Large intestine (tissue), 3 donors: ENCODE data around the gene GRIP1. TPM values are rescaled to one million over a fixed set of nuclear protein-coding genes. Genes with fewer than 3 reads are reported as not detected.

Source experiments
- DNase-seq, 2 donors: peaks; one replicate each; pipeline versions ENCODE4 v3.0.0 to v3.0.0-alpha.2; 2013
- H3K27ac ChIP-seq: one replicate; pipeline ENCODE4 v1.5.1; 2013; ENCODE audit warnings: low read length
- H3K27me3 ChIP-seq: 2 replicates; pipeline ENCODE4 v1.6.1; 2013; ENCODE audit warnings: low read length; ENCODE audit not compliant: control insufficient read depth, insufficient read depth
- H3K36me3 ChIP-seq: 2 replicates; pipeline ENCODE4 v1.6.1; 2013; ENCODE audit warnings: low read length; ENCODE audit not compliant: control insufficient read depth, insufficient read depth
- H3K4me1 ChIP-seq: one replicate; pipeline ENCODE4 v1.6.1; 2013; ENCODE audit warnings: low read length; ENCODE audit not compliant: control insufficient read depth, insufficient read depth
- H3K4me3 ChIP-seq: one replicate; pipeline ENCODE4 v1.5.1; 2013; ENCODE audit warnings: low read length
- H3K9me3 ChIP-seq: one replicate; pipeline ENCODE4 v1.6.1; 2013; ENCODE audit warnings: mild to moderate bottlenecking, low read depth, low read length, moderate library complexity; ENCODE audit not compliant: control insufficient read depth
- WGBS: methylation state at CpG from one replicate; pipeline ENCODE4 v1.1.5; 2013; ENCODE audit warnings: low lambda C conversion rate; ENCODE audit not compliant: insufficient coverage; 5-methylcytosine and 5-hydroxymethylcytosine counted together
- polyA plus RNA-seq: library from polyadenylated mRNA; unstranded; fragments of 120-200 nt; gene quantifications from one replicate; pipeline ENCODE4 v1.2.1, GENCODE V29; 2013

Gene GRIP1
- polyA plus RNA-seq, 1 donor: 6.7 TPM

DNA sequence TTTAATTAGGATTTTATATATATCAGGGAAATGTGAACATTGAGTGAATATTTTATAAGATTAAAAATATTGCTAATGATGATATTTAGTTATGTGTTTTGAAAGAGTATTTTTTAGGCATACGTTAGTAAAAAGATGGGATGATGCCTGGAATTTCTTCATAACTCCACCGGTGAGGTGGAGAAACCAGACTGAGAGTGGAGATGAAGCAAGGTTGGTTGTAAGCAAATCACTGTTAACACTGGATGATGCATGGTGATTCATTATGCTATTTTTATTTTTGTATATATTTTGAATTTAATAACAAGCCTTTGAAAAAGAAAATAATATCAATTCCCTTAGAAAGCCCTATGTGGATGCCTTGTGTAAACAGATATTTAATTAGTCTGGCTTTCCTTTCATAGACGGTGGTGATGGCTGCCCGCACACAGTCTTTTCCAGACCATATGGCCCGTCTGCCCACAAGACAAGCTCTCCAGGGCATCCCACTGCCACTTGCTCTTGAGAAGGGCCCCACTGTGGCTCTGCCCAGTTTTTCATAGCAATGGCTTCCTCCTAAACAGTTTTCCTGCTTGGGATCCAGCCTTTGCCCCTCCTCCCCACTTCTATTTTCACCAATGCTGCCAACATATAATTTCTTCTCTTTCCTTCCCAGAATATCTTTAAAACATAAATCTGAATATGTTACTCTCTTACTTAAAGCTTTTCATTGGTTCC, 281.1 kb downstream of the GRIP1 start:
- 100% methylated on average over 1 of the region's 5 CpGs for WGBS
- H3K27me3 ChIP-seq: no peaks in the 10 kb centered on the region
- no peak overlapping the region for H3K4me3 ChIP-seq
- no peak for DNase-seq
- H3K4me1 ChIP-seq: no peaks in the 10 kb centered on the region
- H3K36me3 ChIP-seq: no peaks in the 10 kb centered on the region
- H3K9me3 ChIP-seq: no peaks in the 10 kb centered on the region
- no peak overlapping the region for H3K27ac ChIP-seq

DNA sequence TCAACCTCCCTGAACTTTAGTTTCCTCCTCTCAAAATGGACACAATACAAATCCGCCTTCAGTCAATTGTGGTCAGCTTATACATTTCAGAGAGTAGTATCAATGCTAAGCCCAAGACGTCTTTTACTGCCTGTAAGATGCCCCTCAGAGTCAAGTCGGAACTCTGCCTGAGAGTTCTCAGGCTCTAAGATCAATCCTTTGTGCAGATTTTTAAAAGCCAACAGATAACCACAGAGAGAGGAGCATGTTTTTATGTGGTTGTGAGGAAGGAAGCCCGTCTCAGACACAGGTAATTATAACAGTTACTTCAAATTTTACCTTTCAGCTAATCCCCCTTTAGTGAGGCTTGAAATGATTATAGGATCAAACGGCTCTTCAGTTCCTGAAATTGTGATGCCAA, 285.0 kb downstream of the GRIP1 start:
- no peaks in the 10 kb centered on the region for H3K27me3 ChIP-seq
- no peak overlapping the region for H3K27ac ChIP-seq
- 40% methylated on average over 1 of the region's 5 CpGs for WGBS
- no peaks in the 10 kb centered on the region for H3K9me3 ChIP-seq
- DNase-seq: no peak
- no peaks in the 10 kb centered on the region for H3K36me3 ChIP-seq
- H3K4me1 ChIP-seq: no peaks in the 10 kb centered on the region
- no peak overlapping the region for H3K4me3 ChIP-seq

DNA sequence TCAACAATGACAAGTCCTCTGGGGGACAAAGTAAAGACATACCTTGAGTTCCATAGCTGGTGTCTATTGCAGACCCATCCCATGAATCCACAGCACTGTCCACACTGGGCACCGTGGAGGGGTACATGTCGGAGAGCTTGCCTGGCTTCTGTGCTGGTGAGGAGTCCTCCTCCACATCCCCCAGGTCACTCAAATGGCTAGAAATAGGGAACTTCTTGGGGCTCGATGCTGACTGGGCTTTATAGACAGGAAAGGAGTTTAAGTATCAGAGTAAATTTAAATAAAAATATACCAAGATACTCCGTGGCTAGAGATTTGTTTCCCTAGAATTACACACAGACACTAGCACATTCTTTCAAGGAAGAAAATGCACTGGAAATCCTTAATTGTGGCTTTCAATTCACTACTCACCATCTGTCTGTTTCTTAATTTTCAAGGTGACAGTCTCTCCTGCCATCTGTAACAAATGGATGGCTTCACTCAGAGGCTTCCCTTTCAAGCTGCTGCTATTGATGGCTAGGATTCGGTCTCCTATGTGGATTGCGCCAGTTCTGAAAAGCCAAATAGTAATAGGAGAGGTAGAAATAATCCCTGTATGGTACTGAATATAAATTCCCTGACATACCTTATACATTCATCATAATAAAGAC, 286.5 kb downstream of the GRIP1 start:
- WGBS: no CpG with 5 or more reads among the region's 6 CpGs
- H3K4me1 ChIP-seq: no peaks in the 10 kb centered on the region
- H3K9me3 ChIP-seq: no peaks in the 10 kb centered on the region

DNA sequence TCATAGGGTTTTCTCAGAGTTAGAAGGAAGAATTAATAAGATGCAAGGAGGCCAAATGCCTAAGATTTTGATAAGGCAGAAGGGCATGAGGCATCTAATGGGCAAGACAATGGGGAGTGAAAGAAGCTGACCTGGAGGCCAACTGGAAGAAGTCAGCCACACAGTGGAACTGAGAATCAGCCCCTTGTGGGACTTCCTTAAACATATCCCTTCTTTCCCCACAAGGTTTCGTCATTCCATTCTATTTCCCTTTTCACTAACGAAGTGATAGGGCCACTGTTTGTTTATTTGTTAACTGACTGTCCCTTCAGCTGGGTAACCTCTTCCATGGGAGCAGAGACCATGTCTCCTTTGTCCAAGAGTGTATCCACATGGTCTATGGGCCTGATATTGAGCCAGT, 290.4 kb downstream of the GRIP1 start:
- no peaks in the 10 kb centered on the region for H3K27me3 ChIP-seq
- DNase-seq: no peak
- H3K27ac ChIP-seq: no peak overlapping the region
- H3K4me3 ChIP-seq: no peak overlapping the region
- WGBS: no CpG with 5 or more reads among the region's 2 CpGs
- no peaks in the 10 kb centered on the region for H3K9me3 ChIP-seq
- no peaks in the 10 kb centered on the region for H3K4me1 ChIP-seq
- no peaks in the 10 kb centered on the region for H3K36me3 ChIP-seq

More for the DNA sequence above, 286.5 kb downstream of the GRIP1 start:
- no peak for DNase-seq
- Histone ChIP-seq H3K27me3 (no peaks in the 10 kb centered on the region), H3K27ac (no peak overlapping the region), H3K36me3 (no peaks in the 10 kb centered on the region), H3K4me3 (no peak overlapping the region)

DNA sequence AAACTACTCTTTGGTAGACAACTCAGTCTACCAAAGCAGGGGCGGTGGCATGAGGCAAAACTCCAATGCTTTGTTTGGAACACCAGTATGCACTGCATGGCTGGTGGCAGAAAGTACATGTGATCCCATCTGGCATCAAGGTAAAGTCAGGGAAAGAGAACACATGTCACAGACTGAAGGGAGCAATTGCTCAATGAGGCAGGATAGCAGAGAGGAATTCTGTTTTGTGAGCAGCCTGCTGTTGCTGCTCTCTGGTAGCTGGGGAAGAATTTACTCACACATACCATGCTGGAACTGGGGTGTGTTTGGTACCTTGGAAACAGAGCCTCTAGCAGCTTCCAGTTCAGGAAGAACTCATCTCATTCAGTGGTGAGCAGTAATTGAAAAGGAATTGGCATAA, 291.8 kb downstream of the GRIP1 start:
- Histone ChIP-seq H3K4me3 (no peak overlapping the region), H3K4me1 (no peaks in the 10 kb centered on the region), H3K27ac (no peak overlapping the region), H3K27me3 (no peaks in the 10 kb centered on the region), H3K36me3 (no peaks in the 10 kb centered on the region), H3K9me3 (no peaks in the 10 kb centered on the region)
- no CpG with 5 or more reads among the region's 1 CpG for WGBS
- no peak for DNase-seq

DNA sequence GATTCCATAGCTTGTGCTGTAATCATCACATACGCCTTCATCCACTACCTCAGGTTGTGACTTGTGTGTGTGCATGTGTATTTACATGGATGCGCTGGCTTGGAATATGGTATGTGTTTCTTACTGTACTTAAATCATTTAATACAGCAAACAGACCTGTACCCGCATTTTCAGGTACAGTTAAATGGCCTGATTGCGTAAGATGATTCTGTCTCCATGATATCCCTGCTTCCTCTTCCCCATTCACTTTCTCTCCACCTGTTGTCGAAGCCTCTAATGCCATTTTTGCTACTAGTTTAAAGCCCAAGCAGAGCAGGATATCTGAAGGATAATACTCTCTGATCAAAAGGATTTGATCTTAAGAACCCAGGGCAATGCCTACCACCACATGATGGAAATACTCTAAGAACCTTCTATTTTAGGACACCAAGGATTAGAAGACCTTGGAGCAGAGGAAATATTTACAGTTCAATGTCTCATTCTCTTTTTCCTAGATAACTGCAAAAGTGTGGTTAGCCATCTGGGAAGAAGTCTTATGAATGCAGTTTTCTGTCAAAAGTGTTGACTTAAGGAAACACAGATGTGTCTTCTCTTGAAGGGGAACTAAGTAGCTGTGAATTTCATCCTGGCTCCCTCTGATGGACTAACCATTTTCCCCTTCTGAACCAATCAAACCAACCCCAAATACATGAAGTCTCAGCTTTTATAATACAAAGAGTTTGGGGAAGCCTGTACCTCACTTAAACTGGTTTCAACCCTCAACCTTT, 297.9 kb downstream of the GRIP1 start:
- Histone ChIP-seq H3K27me3 (no peaks in the 10 kb centered on the region), H3K27ac (no peak overlapping the region), H3K4me1 (no peaks in the 10 kb centered on the region), H3K4me3 (no peak overlapping the region), H3K36me3 (no peaks in the 10 kb centered on the region), H3K9me3 (no peaks in the 10 kb centered on the region)
- DNase-seq: no peak
- WGBS: 100% methylated on average over 2 of the region's 5 CpGs

DNA sequence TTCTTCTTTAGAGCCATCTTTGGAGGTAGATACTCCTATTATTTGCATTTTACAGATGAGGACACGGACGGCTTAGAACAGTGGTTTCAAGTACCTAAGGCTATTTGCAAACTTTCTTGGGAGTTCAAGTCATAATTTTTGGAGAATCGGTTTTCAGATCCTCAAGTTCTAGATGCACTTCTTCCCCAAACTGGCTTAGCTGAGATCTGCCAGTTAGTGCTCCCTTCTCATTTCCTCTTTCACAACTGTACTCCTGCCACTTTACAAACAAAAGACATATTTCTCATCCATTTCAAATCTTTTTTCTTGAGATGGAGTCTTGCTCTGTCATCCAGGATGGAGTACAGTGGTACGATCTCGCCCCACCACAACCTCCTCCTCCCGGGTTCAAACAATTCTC, 299.3 kb downstream of the GRIP1 start:
- H3K27me3 ChIP-seq: no peaks in the 10 kb centered on the region
- 100% methylated on average over 1 of the region's 6 CpGs for WGBS

DNA sequence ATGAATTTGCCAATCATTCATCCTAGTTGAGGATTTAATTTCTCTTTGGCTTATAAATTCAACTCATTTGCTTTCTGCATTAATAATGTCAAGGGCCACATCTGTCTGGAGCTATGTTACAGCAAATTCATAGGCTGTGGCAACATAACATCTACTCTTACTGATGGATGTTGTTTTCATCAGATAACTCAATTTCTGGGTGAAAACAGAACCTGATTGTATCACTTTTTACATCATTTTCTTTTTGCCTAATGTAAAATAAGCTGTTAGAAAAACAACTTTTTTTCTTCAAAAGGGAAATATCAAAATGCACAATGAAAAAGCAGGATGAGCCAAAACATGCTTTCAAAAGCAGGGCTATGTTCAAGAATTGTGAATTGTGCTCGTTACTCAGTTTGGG, 303.3 kb downstream of the GRIP1 start:
- Histone ChIP-seq H3K27me3 (no peaks in the 10 kb centered on the region), H3K9me3 (no peaks in the 10 kb centered on the region), H3K27ac (no peak overlapping the region), H3K4me1 (no peaks in the 10 kb centered on the region), H3K36me3 (no peaks in the 10 kb centered on the region), H3K4me3 (no peak overlapping the region)
- 100% methylated on average over 1 of the region's 1 CpG for WGBS
- DNase-seq: no peak

More for the DNA sequence above, 299.3 kb downstream of the GRIP1 start:
- Histone ChIP-seq H3K4me3 (no peak overlapping the region), H3K9me3 (no peaks in the 10 kb centered on the region), H3K36me3 (no peaks in the 10 kb centered on the region), H3K4me1 (no peaks in the 10 kb centered on the region), H3K27ac (no peak overlapping the region)
- no peak for DNase-seq

DNA sequence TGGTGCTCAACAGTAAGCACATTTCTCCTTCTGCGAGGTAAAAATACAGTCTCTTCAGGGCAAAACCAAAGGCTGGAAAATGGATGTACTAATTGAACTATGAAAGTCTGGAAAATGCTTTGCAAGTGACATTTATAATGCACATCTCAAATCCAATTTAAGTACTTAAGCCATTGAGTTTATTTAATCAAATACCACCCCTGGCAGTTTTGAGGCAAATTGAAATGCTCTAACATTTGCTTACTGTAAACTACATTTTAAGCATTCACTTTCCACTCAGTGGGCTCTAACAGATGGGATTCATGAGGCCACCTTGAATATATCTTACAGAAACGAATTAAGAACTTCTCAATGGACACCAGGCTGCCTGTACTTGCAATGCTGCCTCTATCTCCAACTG, 306.9 kb downstream of the GRIP1 start:
- WGBS: no CpG with 5 or more reads among the region's 2 CpGs
- no peak overlapping the region for H3K4me3 ChIP-seq
- DNase-seq: no peak
- no peaks in the 10 kb centered on the region for H3K4me1 ChIP-seq
- no peaks in the 10 kb centered on the region for H3K27me3 ChIP-seq
- no peaks in the 10 kb centered on the region for H3K9me3 ChIP-seq
- no peak overlapping the region for H3K27ac ChIP-seq
- H3K36me3 ChIP-seq: no peaks in the 10 kb centered on the region

DNA sequence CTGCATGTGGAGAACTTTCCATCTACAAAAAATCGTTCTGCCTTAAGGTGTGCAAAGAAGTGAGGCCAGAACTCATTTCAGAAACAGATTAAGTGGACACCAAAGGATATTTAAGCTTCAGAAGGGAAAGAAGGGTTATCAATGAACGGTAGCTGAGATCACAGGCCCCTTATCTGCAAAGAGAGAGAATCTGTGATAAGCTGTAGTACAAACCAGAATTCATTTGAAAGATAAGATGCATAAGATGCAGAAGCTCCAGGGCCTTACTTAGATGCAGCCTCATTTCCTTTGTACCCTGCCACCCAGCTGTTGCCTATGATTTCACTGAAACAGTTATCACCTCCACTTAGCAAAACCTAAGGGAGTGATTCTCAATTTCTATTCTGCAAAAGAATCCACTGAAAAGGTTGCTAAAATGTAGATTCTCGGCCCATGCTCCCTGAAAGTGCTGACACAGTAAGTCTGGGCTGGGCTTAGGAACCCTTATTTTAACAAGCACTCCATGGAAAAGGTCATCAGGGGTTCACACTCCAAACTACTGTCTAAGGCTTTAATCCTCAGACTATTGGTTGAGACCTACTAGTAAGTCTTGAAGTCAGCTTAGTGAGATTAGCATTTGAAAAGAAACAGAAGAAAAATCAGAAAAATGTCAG, 311.7 kb downstream of the GRIP1 start:
- Histone ChIP-seq H3K4me3 (no peak overlapping the region), H3K27me3 (no peaks in the 10 kb centered on the region), H3K27ac (no peak overlapping the region), H3K36me3 (no peaks in the 10 kb centered on the region), H3K9me3 (no peaks in the 10 kb centered on the region), H3K4me1 (no peaks in the 10 kb centered on the region)
- WGBS: 100% methylated on average over 1 of the region's 3 CpGs
- DNase-seq: no peak
